ENCODE data around the gene PTPN1. TPM values are rescaled to one million over a fixed set of nuclear protein-coding genes. Genes with fewer than 3 reads are reported as not detected.

PTPN1 gene
- total and polyA plus RNA-seq, 2 donors (not counting 1 experiment from before 2014, with no cell fraction given): 20.0 to 28.7 TPM

DNA sequence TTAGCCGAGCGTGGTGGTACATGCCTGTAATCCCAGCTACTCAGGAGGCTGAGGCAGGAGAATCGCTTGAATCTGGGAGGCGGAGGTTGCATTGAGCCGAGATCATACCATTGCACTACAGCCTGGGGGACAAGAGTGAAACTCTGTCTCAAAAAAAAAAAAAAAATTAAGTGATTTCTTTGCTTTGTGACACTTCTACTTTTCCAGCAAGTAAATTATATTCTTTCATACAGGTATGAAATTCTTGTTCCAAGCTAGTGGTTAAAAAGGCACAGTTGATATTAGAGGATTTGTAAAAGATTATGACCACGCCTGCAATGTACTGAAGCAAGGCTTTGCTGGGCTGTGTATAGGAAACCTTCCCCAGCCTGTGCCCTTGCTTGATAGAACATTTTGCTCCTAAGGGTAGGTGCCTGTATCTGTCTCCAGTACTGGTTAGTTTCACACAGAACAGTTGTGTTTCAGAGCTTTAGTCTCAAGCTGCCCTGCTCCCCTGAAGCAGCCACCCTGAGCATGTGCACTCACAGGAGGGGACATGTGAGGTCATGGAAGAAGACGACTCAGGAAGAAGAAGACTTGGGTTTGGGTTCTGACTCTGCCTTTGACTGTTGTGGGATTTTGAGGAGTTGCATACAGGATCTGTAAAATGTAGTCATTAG, 10.2 kb downstream of the PTPN1 start:
- DNase-seq (ENCODE audit: low read depth in 2 of 2): no peak
- Histone ChIP-seq H4K20me1 (ENCODE audit: control insufficient read depth, extremely low read depth, insufficient read depth, low read length) (no peaks in the 10 kb centered on the region), H3K4me2 (ENCODE audit: extremely low read depth, insufficient read depth, low read length) (no peak overlapping the region), H3K4me3 (replicated peaks in 1 of 4; ENCODE audit: control extremely low read depth in 1 of 4, insufficient read depth in 1 of 4, low read depth in 3 of 4, low read length in 4 of 4) (no peak overlapping the region), H3K4me1 (ENCODE audit: control insufficient read depth, extremely low read depth, insufficient read depth, low read length) (peaks cover 5% of the 10 kb centered on the region), H3K27me3 (ENCODE audit: control insufficient read depth, insufficient read depth, low read length) (no peaks in the 10 kb centered on the region), H3K9ac (ENCODE audit: insufficient read depth, low read length) (no peak overlapping the region), H2AFZ (ENCODE audit: low read length) (no peak overlapping the region), H3K27ac (ENCODE audit: insufficient read depth, low read length) (no peak overlapping the region), H3K79me2 (ENCODE audit: control insufficient read depth, insufficient read depth, low read length) (peaks cover 93% of the 10 kb centered on the region), H3K9me3 (ENCODE audit: control insufficient read depth, insufficient read depth, low read depth, low read length) (no peaks in the 10 kb centered on the region), H3K36me3 (ENCODE audit: control insufficient read depth, insufficient read depth, low read length) (no peaks in the 10 kb centered on the region)
- TF ChIP-seq, protein P1, sequence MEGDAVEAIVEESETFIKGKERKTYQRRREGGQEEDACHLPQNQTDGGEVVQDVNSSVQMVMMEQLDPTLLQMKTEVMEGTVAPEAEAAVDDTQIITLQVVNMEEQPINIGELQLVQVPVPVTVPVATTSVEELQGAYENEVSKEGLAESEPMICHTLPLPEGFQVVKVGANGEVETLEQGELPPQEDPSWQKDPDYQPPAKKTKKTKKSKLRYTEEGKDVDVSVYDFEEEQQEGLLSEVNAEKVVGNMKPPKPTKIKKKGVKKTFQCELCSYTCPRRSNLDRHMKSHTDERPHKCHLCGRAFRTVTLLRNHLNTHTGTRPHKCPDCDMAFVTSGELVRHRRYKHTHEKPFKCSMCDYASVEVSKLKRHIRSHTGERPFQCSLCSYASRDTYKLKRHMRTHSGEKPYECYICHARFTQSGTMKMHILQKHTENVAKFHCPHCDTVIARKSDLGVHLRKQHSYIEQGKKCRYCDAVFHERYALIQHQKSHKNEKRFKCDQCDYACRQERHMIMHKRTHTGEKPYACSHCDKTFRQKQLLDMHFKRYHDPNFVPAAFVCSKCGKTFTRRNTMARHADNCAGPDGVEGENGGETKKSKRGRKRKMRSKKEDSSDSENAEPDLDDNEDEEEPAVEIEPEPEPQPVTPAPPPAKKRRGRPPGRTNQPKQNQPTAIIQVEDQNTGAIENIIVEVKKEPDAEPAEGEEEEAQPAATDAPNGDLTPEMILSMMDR (conservative IDR thresholded peaks at IDR 0.05 in 1 of 2, IDR thresholded peaks at IDR 0.05 in 1 of 2; ENCODE audit: low read depth in 1 of 2, low read length in 2 of 2): no peak
- no peak for TF ChIP-seq EZH2 (IDR thresholded peaks at IDR 0.05; ENCODE audit: low read length, missing control alignments)

DNA sequence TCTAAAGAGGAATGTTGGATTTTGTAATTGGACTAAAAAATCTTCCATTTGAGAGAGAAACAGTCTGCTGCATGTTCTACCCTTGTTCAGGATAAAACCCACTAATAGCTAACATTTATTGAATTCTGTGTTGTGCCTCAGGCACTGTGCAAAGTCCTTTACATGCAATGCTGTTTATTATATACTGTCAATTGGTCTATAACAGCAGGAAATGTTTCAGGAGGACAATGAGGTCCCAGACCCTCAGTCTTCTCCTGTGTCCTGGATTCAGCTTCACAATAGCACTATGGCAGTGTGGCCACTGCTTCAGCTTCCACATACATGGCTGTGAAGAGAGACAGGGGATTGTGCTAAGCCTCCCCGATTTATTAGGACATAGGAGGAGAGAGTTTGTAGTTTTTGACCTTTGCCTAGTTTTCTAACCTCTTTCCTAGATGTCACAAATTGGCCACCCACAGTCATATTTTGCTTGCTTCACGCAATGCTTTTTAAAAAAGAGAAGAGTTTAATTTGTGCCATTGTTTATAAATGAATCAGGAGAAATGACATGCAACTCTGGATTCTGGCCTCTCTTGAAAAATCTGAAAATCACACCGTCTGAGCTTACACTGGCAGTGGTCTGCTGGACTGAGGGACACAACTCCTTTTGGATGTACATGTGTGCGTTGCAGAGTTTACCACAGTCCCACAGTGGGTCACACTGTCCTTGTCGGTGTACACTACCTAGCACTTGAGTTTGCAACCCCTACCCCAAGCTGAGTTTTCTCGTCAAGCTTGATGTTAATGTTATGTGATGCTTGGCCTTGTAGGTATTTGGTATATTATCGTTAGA, 11.3 kb downstream of the PTPN1 start:
- H3K4me1 ChIP-seq (ENCODE audit: control insufficient read depth, extremely low read depth, insufficient read depth, low read length): peaks cover 8% of the 10 kb centered on the region
- no peak overlapping the region for H3K27ac ChIP-seq (ENCODE audit: insufficient read depth, low read length)
- no peaks in the 10 kb centered on the region for H3K9me3 ChIP-seq (ENCODE audit: control insufficient read depth, insufficient read depth, low read depth, low read length)
- TF ChIP-seq, protein P1 (conservative IDR thresholded peaks at IDR 0.05 in 1 of 2, IDR thresholded peaks at IDR 0.05 in 1 of 2; ENCODE audit: low read depth in 1 of 2, low read length in 2 of 2): no peak
- no peak for TF ChIP-seq EZH2 (IDR thresholded peaks at IDR 0.05; ENCODE audit: low read length, missing control alignments)
- no peak overlapping the region for H3K4me2 ChIP-seq (ENCODE audit: extremely low read depth, insufficient read depth, low read length)
- H3K4me3 ChIP-seq (replicated peaks in 1 of 4; ENCODE audit: control extremely low read depth in 1 of 4, insufficient read depth in 1 of 4, low read depth in 3 of 4, low read length in 4 of 4): no peak overlapping the region
- no peaks in the 10 kb centered on the region for H3K36me3 ChIP-seq (ENCODE audit: control insufficient read depth, insufficient read depth, low read length)
- no peak overlapping the region for H3K9ac ChIP-seq (ENCODE audit: insufficient read depth, low read length)
- H3K79me2 ChIP-seq (ENCODE audit: control insufficient read depth, insufficient read depth, low read length): peaks cover 92% of the 10 kb centered on the region
- no peaks in the 10 kb centered on the region for H3K27me3 ChIP-seq (ENCODE audit: control insufficient read depth, insufficient read depth, low read length)
- no peak overlapping the region for H2AFZ ChIP-seq (ENCODE audit: low read length)
- no peak for DNase-seq (ENCODE audit: low read depth in 2 of 2)
- no peaks in the 10 kb centered on the region for H4K20me1 ChIP-seq (ENCODE audit: control insufficient read depth, extremely low read depth, insufficient read depth, low read length)

DNA sequence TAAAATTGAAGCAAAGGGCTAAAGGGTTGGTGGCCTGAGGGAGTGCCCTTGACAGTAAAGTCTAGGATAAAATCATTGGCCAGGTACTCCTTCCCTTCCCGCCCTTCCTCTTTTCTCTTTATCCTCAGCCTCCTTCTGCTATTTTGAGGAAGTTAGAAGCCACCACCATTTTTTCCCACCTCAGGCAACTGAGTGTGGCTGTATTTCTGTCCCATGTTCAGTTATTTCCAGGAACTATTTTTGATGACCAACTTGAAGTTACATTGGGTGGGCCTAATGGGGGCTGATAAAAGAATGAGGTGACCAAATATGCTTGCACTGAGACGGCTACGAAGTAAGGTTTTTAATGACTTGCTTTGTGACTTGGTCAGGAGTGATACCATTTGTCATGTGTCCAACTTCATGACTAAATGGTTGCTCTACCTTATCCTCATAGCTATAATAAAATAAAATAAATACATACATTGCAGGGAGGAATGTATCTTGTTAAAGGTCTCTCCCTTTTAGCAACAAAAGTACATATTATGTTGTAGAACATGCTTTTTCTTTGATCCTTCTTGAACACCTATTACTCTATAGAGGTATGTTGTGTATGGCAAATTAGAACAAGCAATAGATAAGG, 12.0 kb downstream of the PTPN1 start:
- H3K9ac ChIP-seq (ENCODE audit: insufficient read depth, low read length): no peak overlapping the region
- no peak for DNase-seq (ENCODE audit: low read depth in 2 of 2)
- no peaks in the 10 kb centered on the region for H3K27me3 ChIP-seq (ENCODE audit: control insufficient read depth, insufficient read depth, low read length)
- H3K79me2 ChIP-seq (ENCODE audit: control insufficient read depth, insufficient read depth, low read length): peaks cover 90% of the 10 kb centered on the region
- no peaks in the 10 kb centered on the region for H4K20me1 ChIP-seq (ENCODE audit: control insufficient read depth, extremely low read depth, insufficient read depth, low read length)
- H3K27ac ChIP-seq (ENCODE audit: insufficient read depth, low read length): no peak overlapping the region
- no peak overlapping the region for H3K4me3 ChIP-seq (replicated peaks in 1 of 4; ENCODE audit: control extremely low read depth in 1 of 4, insufficient read depth in 1 of 4, low read depth in 3 of 4, low read length in 4 of 4)
- no peak for TF ChIP-seq EZH2 (IDR thresholded peaks at IDR 0.05; ENCODE audit: low read length, missing control alignments)
- TF ChIP-seq, protein P1 (conservative IDR thresholded peaks at IDR 0.05 in 1 of 2, IDR thresholded peaks at IDR 0.05 in 1 of 2; ENCODE audit: low read depth in 1 of 2, low read length in 2 of 2): no peak
- no peak overlapping the region for H3K4me2 ChIP-seq (ENCODE audit: extremely low read depth, insufficient read depth, low read length)
- H3K4me1 ChIP-seq (ENCODE audit: control insufficient read depth, extremely low read depth, insufficient read depth, low read length): peaks cover 13% of the 10 kb centered on the region
- H3K36me3 ChIP-seq (ENCODE audit: control insufficient read depth, insufficient read depth, low read length): no peaks in the 10 kb centered on the region
- H3K9me3 ChIP-seq (ENCODE audit: control insufficient read depth, insufficient read depth, low read depth, low read length): no peaks in the 10 kb centered on the region
- no peak overlapping the region for H2AFZ ChIP-seq (ENCODE audit: low read length)
